K562 (cell line): ENCODE data around the gene COG7. TPM values are rescaled to one million over a fixed set of nuclear protein-coding genes. Genes with fewer than 3 reads are reported as not detected.
A peak's percentile ranks its signal among the peaks of the same experiment; 100 is the strongest.

Source experiments
- AFF4 ChIP-seq: sonication (generic); formaldehyde crosslinking; IDR thresholded peaks from 2 replicates; pipeline ENCODE4 v1.8.0; 2023; ENCODE audit warnings: mild to moderate bottlenecking, missing genetic modification reagents
- C11orf30 ChIP-seq: fragments of 450-650 bp; IDR thresholded peaks from 2 replicates; pipeline ENCODE4 v1.6.1; 2016; ENCODE audit warnings: low read depth, mild to moderate bottlenecking
- DACH1 ChIP-seq: fragments of 450-650 bp; IDR thresholded peaks from 2 replicates; pipeline ENCODE4 v1.6.1; 2018; ENCODE audit not compliant: partially characterized antibody
- ETS1 ChIP-seq: conservative IDR thresholded peaks from 2 replicates; pipeline ENCODE4 v1.6.1; 2011; ENCODE audit warnings: low read depth, mild to moderate bottlenecking, low read length; ENCODE audit not compliant: control insufficient read depth
- FOSL1 ChIP-seq: fragments of 200-800 bp; sonication (Bioruptor generic); conservative IDR thresholded peaks from 2 replicates; pipeline ENCODE4 v1.6.1; 2016; ENCODE audit warnings: missing genetic modification characterization, missing compliant biosample characterization
- GTF2E2 ChIP-seq: fragments of 200-800 bp; sonication (Bioruptor generic); IDR thresholded peaks from 2 replicates; pipeline ENCODE4 v1.6.1; 2016; ENCODE audit warnings: missing genetic modification characterization, missing compliant biosample characterization
- HDAC2 ChIP-seq: fragments of 450-650 bp; IDR thresholded peaks from 2 replicates; pipeline ENCODE4 v1.6.1; 2016; ENCODE audit warnings: mild to moderate bottlenecking
- IRF2 ChIP-seq: sonication (generic); formaldehyde crosslinking; IDR thresholded peaks from 2 replicates; pipeline ENCODE4 v1.8.1; 2022; ENCODE audit warnings: mild to moderate bottlenecking, missing genetic modification reagents
- KDM5B ChIP-seq: fragments of 200-600 bp; sonication (generic); IDR thresholded peaks from 2 replicates; pipeline ENCODE4 v1.6.1; 2012; ENCODE audit warnings: low read depth, mild to moderate bottlenecking, moderate library complexity, low read length, control low read depth, inconsistent platforms; ENCODE audit not compliant: insufficient replicate concordance
- KHSRP ChIP-seq: fragments of 450-650 bp; IDR thresholded peaks from 2 replicates; pipeline ENCODE4 v1.6.1; 2017
- LCOR ChIP-seq: sonication (generic); formaldehyde crosslinking; IDR thresholded peaks from 2 replicates; pipeline ENCODE4 v1.8.0; 2022; ENCODE audit warnings: mild to moderate bottlenecking, missing genetic modification reagents
- MXI1 ChIP-seq: IDR thresholded peaks from 2 replicates; pipeline ENCODE4 v1.6.1; 2011; ENCODE audit warnings: low read depth, mild to moderate bottlenecking, improper control_type of control experiment, low read length
- NEUROD1 ChIP-seq: fragments of 150-350 bp; IDR thresholded peaks from 2 replicates; pipeline ENCODE4 v1.6.1; 2014; ENCODE audit warnings: borderline replicate concordance, low read length, low read depth; ENCODE audit not compliant: partially characterized antibody
- SAP30 ChIP-seq: fragments of 200-600 bp; sonication (generic); IDR thresholded peaks from 2 replicates; pipeline ENCODE4 v1.6.1; 2012; ENCODE audit warnings: borderline replicate concordance, low read depth, mild to moderate bottlenecking, moderate library complexity, low read length, control low read depth, inconsistent platforms; ENCODE audit not compliant: insufficient read depth, poor library complexity, severe bottlenecking
- TBP ChIP-seq: optimal IDR thresholded peaks from 2 replicates; pipeline ENCODE3; 2011; ENCODE audit warnings: low read depth, low read length, improper control_type of control experiment
- TEAD4 ChIP-seq, 2 experiments: sonication (generic) in 1 of 2; formaldehyde crosslinking in 1 of 2; IDR thresholded peaks; 2 replicates each; pipeline versions ENCODE4 v1.6.1 to v1.8.0; 2012 to 2022; ENCODE audit warnings: borderline replicate concordance in 1 of 2, inconsistent platforms in 1 of 2, low read length in 1 of 2, mild to moderate bottlenecking in 1 of 2, missing genetic modification reagents in 1 of 2
- THAP12 ChIP-seq: fragments of 250-450 bp; sonication (Bioruptor Pico); IDR thresholded peaks from 2 replicates; pipeline ENCODE4 v1.9.0; 2021; ENCODE audit warnings: mild to moderate bottlenecking, inconsistent platforms
- ZNF124 ChIP-seq: sonication (generic); formaldehyde crosslinking; IDR thresholded peaks from 2 replicates; pipeline ENCODE4 v1.8.1; 2022; ENCODE audit warnings: missing genetic modification reagents
- ZNF561 ChIP-seq: fragments of 450-650 bp; formaldehyde crosslinking; conservative IDR thresholded peaks from 2 replicates; pipeline ENCODE4 v1.4.0; 2020; ENCODE audit warnings: mild to moderate bottlenecking, moderate library complexity
- ZNF583 ChIP-seq: fragments of 250-450 bp; sonication (Bioruptor Pico); IDR thresholded peaks from 2 replicates; pipeline ENCODE4 v1.4.0; 2020
- polyA plus RNA-seq, 8 experiments: library from polyadenylated mRNA; depleted of rRNA in 4 of 8; stranded (reverse) in 5 of 8; unstranded in 3 of 8; fragments of >200 nt; fragmentation: Nextera tagmentation in 2 of 8; fragmentation: Illumina TruSeq in 1 of 8; extraction: Ambion mirVana in 2 of 8; extraction: Trizol in 1 of 8; gene quantifications; 2 replicates each; pipeline versions ENCODE4 v1.2.1 to v1.2.3, GENCODE V29; 2011 to 2014; ENCODE audit warnings: inconsistent platforms in 1 of 8, missing spikeins in 1 of 8
- total RNA-seq, 7 experiments: library from RNA; depleted of rRNA in 6 of 7; stranded (reverse); fragments of >200 nt in 6 of 7; fragmentation: Illumina TruSeq in 2 of 7; extraction: Trizol in 2 of 7; gene quantifications; 2 replicates each; pipeline versions ENCODE4 v1.2.1 to v1.2.3, GENCODE V29; 2011 to 2021; ENCODE audit warnings: low replicate concordance in 1 of 7

COG7 gene
- total and polyA plus RNA-seq, 9 of the 15 experiments (the other 6 are each of a cell fraction or from before 2014, with no cell fraction given): 3.8 to 17.6 (median 13.4) TPM

GRCh38 chr16:23452572-23453337 lies at the start of gene COG7 (continued):
- peak; percentile 66; the same call in 1 of the 2 replicates for TF ChIP-seq HDAC2
- TF ChIP-seq LCOR (CRISPR knock-in tag): peak; percentile 47; the same call in 1 of the 2 replicates
- TF ChIP-seq TBP: peak; percentile 39
- TF ChIP-seq C11orf30: peak; percentile 72
- peak; percentile 86 for TF ChIP-seq ETS1
- 0 out of 2 replicates have a peak, but pooled peaks have one; percentile 33 for TF ChIP-seq ZNF583
- 0 out of 2 replicates have a peak, but pooled peaks have one; percentile 70 for TF ChIP-seq ZNF124
- TF ChIP-seq ZNF561: no peak
- TF ChIP-seq DACH1: peak; percentile 34
- TF ChIP-seq FOSL1: 0 out of 2 replicates have a peak, but pooled peaks have one; percentile 39
- TF ChIP-seq MXI1: peak; percentile 86
- peak; percentile 6; the same call in 1 of the 2 replicates for TF ChIP-seq THAP12 (CRISPR knock-in tag)
- peak; percentile 84 for TF ChIP-seq NEUROD1
- TF ChIP-seq KDM5B: peak; percentile 74
- TF ChIP-seq AFF4 (CRISPR knock-in tag): peak; percentile 59; the same call in 1 of the 2 replicates
- TF ChIP-seq TEAD4 (IDR thresholded peaks at IDR 0.05; ENCODE audit: low read length): 0 out of 2 replicates have a peak, but pooled peaks have one; percentile 21
- no peak for TF ChIP-seq TEAD4 (CRISPR knock-in tag; IDR thresholded peaks at IDR 0.05; ENCODE audit: borderline replicate concordance)
- no peak for TF ChIP-seq IRF2
- peak; percentile 97 for TF ChIP-seq SAP30
- peak; percentile 76; the same call in 1 of the 2 replicates for TF ChIP-seq GTF2E2
- TF ChIP-seq KHSRP: no peak
